Neural cell (in vitro differentiated cells): ENCODE results near the gene MTARC1.
A peak's percentile ranks its signal among the peaks of the same experiment; 100 is the strongest.

Experiments
- CTCF ChIP-seq: fragments of 450-650 bp; IDR thresholded peaks from 2 replicates; pipeline ENCODE4 v1.5.1; 2014; ENCODE audit warnings: antibody characterized with exemption, mild to moderate bottlenecking, moderate library complexity; ENCODE audit not compliant: poor library complexity, severe bottlenecking
- EP300 ChIP-seq: fragments of 450-650 bp; conservative IDR thresholded peaks from 2 replicates; pipeline ENCODE4 v1.6.1; 2014; ENCODE audit warnings: antibody characterized with exemption, mild to moderate bottlenecking, moderate library complexity; ENCODE audit not compliant: poor library complexity, severe bottlenecking
- EZH2 ChIP-seq: fragments of 200-600, 300-800 bp; shearing (Covaris generic), sonication (generic); IDR thresholded peaks from 2 replicates; pipeline ENCODE4 v1.6.1; 2014; ENCODE audit warnings: antibody characterized with exemption, low read length, borderline replicate concordance, mild to moderate bottlenecking; ENCODE audit not compliant: insufficient read depth, poor library complexity, severe bottlenecking
- MXI1 ChIP-seq: fragments of 450-650 bp; conservative IDR thresholded peaks from 2 replicates; pipeline ENCODE4 v1.6.1; 2014; ENCODE audit warnings: antibody characterized with exemption, mild to moderate bottlenecking; ENCODE audit not compliant: poor library complexity, severe bottlenecking
- POLR2AphosphoS5 ChIP-seq: IDR thresholded peaks from 2 replicates; pipeline ENCODE4 v1.6.1; 2012
- RAD21 ChIP-seq: fragments of 450-650 bp; conservative IDR thresholded peaks from 2 replicates; pipeline ENCODE4 v1.6.1; 2014; ENCODE audit warnings: antibody characterized with exemption, mild to moderate bottlenecking, moderate library complexity
- REST ChIP-seq: IDR thresholded peaks from 2 replicates; pipeline ENCODE4 v1.6.1; 2012; ENCODE audit warnings: borderline replicate concordance
- SMC3 ChIP-seq: fragments of 450-650 bp; conservative IDR thresholded peaks from 2 replicates; pipeline ENCODE4 v1.6.1; 2014; ENCODE audit warnings: antibody characterized with exemption, mild to moderate bottlenecking, moderate library complexity; ENCODE audit not compliant: poor library complexity
- TAF1 ChIP-seq: IDR thresholded peaks from 2 replicates; pipeline ENCODE4 v1.6.1; 2012; ENCODE audit warnings: low read depth

DNA sequence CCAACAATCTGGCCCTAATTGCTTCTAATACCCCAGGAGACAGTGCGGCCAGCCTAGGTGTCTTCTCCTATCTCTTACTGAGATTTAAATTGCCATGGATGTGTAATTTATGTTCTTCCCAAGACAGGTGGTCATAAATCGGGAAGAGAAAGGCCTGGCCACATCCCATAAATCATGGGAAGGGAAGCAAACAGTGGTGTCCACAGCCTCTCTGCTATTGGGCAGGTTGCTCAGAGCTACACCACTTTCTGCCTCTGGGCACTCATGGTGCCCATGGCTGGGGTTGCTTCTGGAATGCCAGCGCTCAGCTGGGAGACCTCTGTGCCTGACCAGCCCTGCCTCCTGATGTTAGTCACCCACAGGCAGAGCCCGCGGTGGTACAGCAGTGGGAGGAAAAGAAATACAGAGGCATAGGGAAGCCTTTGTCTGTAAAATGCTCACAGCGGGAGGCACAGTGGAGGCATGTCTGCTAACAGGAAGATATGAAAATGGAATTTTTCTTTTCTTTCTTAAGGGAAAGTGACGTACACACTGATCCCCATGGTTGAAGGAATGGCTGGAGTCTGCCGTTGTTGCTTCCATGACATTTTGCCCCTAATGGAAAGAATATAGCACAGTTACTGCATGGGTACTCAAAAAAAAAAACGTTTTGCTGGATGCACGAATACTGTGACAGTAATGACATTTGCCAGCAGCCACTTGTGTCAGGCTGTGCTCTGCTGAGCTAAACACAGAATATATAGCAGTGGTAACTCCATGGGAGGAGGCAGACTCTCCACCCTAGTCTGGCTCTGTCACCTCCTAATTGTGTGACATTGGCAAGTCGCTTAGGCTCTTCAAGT is 21.9 kb downstream of the MTARC1 start:
- no peak for TF ChIP-seq SMC3
- no peak for TF ChIP-seq EZH2
- no peak for TF ChIP-seq MXI1
- TF ChIP-seq RAD21: no peak
- TF ChIP-seq CTCF: no peak
- peak; percentile 12 for TF ChIP-seq REST
- no peak for TF ChIP-seq TAF1
- TF ChIP-seq POLR2AphosphoS5: peak; percentile 24
- peak; percentile 58 for TF ChIP-seq EP300
